HepG2 (cell line): ENCODE results near the gene AKR1A1. TPM values are rescaled to one million over a fixed set of nuclear protein-coding genes. Genes with fewer than 3 reads are reported as not detected.

Source experiments
- ARNTL ChIP-seq: sonication (generic); formaldehyde crosslinking; IDR thresholded peaks from 2 replicates; pipeline ENCODE4 v1.4.0; 2020; ENCODE audit warnings: mild to moderate bottlenecking, missing genetic modification reagents
- ATF2 ChIP-seq: sonication (generic); formaldehyde crosslinking; IDR thresholded peaks from 2 replicates; pipeline ENCODE4 v1.4.0; 2020; ENCODE audit warnings: missing genetic modification reagents
- CREB3 ChIP-seq: sonication (generic); formaldehyde crosslinking; IDR thresholded peaks from 2 replicates; pipeline ENCODE4 v1.5.0; 2020; ENCODE audit warnings: missing genetic modification reagents
- CREM ChIP-seq, 2 experiments: sonication (generic) in 1 of 2; formaldehyde crosslinking in 1 of 2; IDR thresholded peaks; 2 replicates each; pipeline versions ENCODE4 v1.4.0 to v1.6.1; 2016 to 2020; ENCODE audit warnings: antibody characterized with exemption in 1 of 2, mild to moderate bottlenecking in 1 of 2, missing genetic modification reagents in 1 of 2
- EEA1 ChIP-seq: sonication (generic); formaldehyde crosslinking; IDR thresholded peaks from 2 replicates; pipeline ENCODE4 v1.5.1; 2020; ENCODE audit warnings: mild to moderate bottlenecking, missing genetic modification reagents, borderline replicate concordance
- ETV5 ChIP-seq: IDR thresholded peaks from 2 replicates; pipeline ENCODE4 v1.6.1; 2018; ENCODE audit warnings: missing biosample characterization, missing genetic modification reagents, inconsistent platforms, borderline replicate concordance
- GPBP1L1 ChIP-seq: sonication (generic); formaldehyde crosslinking; IDR thresholded peaks from 2 replicates; pipeline ENCODE4 v1.5.0; 2020; ENCODE audit warnings: mild to moderate bottlenecking, missing genetic modification reagents
- GTF2F1 ChIP-seq: fragments of 150-350 bp; IDR thresholded peaks from 2 replicates; pipeline ENCODE4 v1.6.1; 2014; ENCODE audit warnings: low read length
- KDM5B ChIP-seq: sonication (generic); formaldehyde crosslinking; IDR thresholded peaks from 2 replicates; pipeline ENCODE4 v1.4.0; 2020; ENCODE audit warnings: missing genetic modification reagents, mild to moderate bottlenecking, borderline replicate concordance
- MYNN ChIP-seq: sonication (generic); formaldehyde crosslinking; IDR thresholded peaks from 2 replicates; pipeline ENCODE4 v1.4.0; 2020; ENCODE audit warnings: mild to moderate bottlenecking, low read depth, missing genetic modification reagents
- NKX3-1 ChIP-seq: sonication (generic); formaldehyde crosslinking; IDR thresholded peaks from 2 replicates; pipeline ENCODE4 v1.5.0; 2020; ENCODE audit warnings: missing genetic modification reagents
- NR1H2 ChIP-seq: sonication (generic); formaldehyde crosslinking; IDR thresholded peaks from 2 replicates; pipeline ENCODE4 v1.8.1; 2022; ENCODE audit warnings: low read depth, missing genetic modification reagents, borderline replicate concordance
- NR2F6 ChIP-seq, 2 experiments: IDR thresholded peaks; 2 replicates each; pipeline ENCODE4 v1.6.1; 2016; ENCODE audit warnings: antibody characterized with exemption in 1 of 2, mild to moderate bottlenecking in 1 of 2
- ONECUT2 ChIP-seq: sonication (generic); formaldehyde crosslinking; IDR thresholded peaks from 2 replicates; pipeline ENCODE4 v1.4.0; 2020; ENCODE audit warnings: missing genetic modification reagents
- PBX2 ChIP-seq: IDR thresholded peaks from 2 replicates; pipeline ENCODE4 v1.6.1; 2016; ENCODE audit warnings: control low read depth
- RARA ChIP-seq: IDR thresholded peaks from 2 replicates; pipeline ENCODE4 v1.6.1; 2016; ENCODE audit warnings: missing genetic modification reagents, missing compliant biosample characterization
- RELA ChIP-seq: sonication (generic); formaldehyde crosslinking; IDR thresholded peaks from 2 replicates; pipeline ENCODE4 v1.4.0; 2020; ENCODE audit warnings: missing genetic modification reagents
- RFX1 ChIP-seq: fragments of 450-650 bp; IDR thresholded peaks from 2 replicates; pipeline ENCODE4 v1.6.1; 2017
- TCF7 ChIP-seq: sonication (generic); IDR thresholded peaks from 2 replicates; pipeline ENCODE4 v1.6.1; 2016; ENCODE audit warnings: antibody characterized with exemption, low read depth
- ZBTB21 ChIP-seq: sonication (generic); formaldehyde crosslinking; IDR thresholded peaks from 2 replicates; pipeline ENCODE4 v1.4.0; 2020; ENCODE audit warnings: missing genetic modification reagents
- ZBTB7B ChIP-seq: sonication (generic); formaldehyde crosslinking; IDR thresholded peaks from 2 replicates; pipeline ENCODE4 v1.4.0; 2020; ENCODE audit warnings: missing genetic modification reagents
- ZC3H13 ChIP-seq: sonication (generic); formaldehyde crosslinking; IDR thresholded peaks from 2 replicates; pipeline ENCODE4 v1.8.1; 2023; ENCODE audit warnings: mild to moderate bottlenecking, missing genetic modification reagents, moderate library complexity
- ZNF33A ChIP-seq: sonication (generic); formaldehyde crosslinking; IDR thresholded peaks from 2 replicates; pipeline ENCODE4 v1.5.1; 2020; ENCODE audit warnings: missing genetic modification reagents, mild to moderate bottlenecking, moderate library complexity, borderline replicate concordance
- ZNF33B ChIP-seq: sonication (generic); formaldehyde crosslinking; IDR thresholded peaks from 2 replicates; pipeline ENCODE4 v1.5.1; 2020; ENCODE audit warnings: mild to moderate bottlenecking, missing genetic modification reagents
- ZNF441 ChIP-seq: sonication (generic); formaldehyde crosslinking; IDR thresholded peaks from 2 replicates; pipeline ENCODE4 v1.7.0; 2021; ENCODE audit warnings: missing genetic modification reagents, borderline replicate concordance
- ZNF530 ChIP-seq: sonication (generic); formaldehyde crosslinking; IDR thresholded peaks from 2 replicates; pipeline ENCODE4 v1.5.0; 2020; ENCODE audit warnings: low read depth, mild to moderate bottlenecking, missing genetic modification reagents
- ZNF672 ChIP-seq: sonication (generic); formaldehyde crosslinking; IDR thresholded peaks from 2 replicates; pipeline ENCODE4 v1.8.1; 2022; ENCODE audit warnings: missing genetic modification reagents
- ZNF674 ChIP-seq: sonication (generic); formaldehyde crosslinking; IDR thresholded peaks from 2 replicates; pipeline ENCODE4 v1.5.0; 2020; ENCODE audit warnings: low read depth, mild to moderate bottlenecking, missing genetic modification reagents
- polyA plus RNA-seq, 8 experiments: library from polyadenylated mRNA; depleted of rRNA in 3 of 8; stranded (reverse) in 7 of 8; unstranded in 1 of 8; fragments of >200 nt; fragmentation: Illumina TruSeq in 4 of 8; extraction: Trizol in 4 of 8; gene quantifications; 2 replicates each; pipeline versions ENCODE4 v1.2.1 to v1.2.3, GENCODE V29; 2011 to 2016; ENCODE audit warnings: low read depth in 4 of 8, missing spikeins in 1 of 8, mixed read lengths in 1 of 8; ENCODE audit not compliant: insufficient read depth in 1 of 8
- total RNA-seq, 5 experiments: library from RNA; depleted of rRNA; stranded (reverse); fragments of >200 nt; fragmentation: Illumina TruSeq; extraction: Trizol; gene quantifications; 2 replicates each; pipeline ENCODE4 v1.2.3, GENCODE V29; 2016; ENCODE audit warnings: low read depth in 1 of 5

Gene AKR1A1
- total and polyA plus RNA-seq, 2 of the 13 experiments (the other 11 are each of a cell fraction or from before 2014, with no cell fraction given), result 181 to 217 TPM

GRCh38 chr1:45583666-45584350 lies 33.2 kb downstream of the AKR1A1 start, which contains the start of gene NASP (continued):
- no peak for TF ChIP-seq RELA
- TF ChIP-seq KDM5B (CRISPR knock-in tag), result peak; percentile 57; the same call in 1 of the 2 replicates
- TF ChIP-seq ZNF674 (CRISPR knock-in tag), result no peak
- TF ChIP-seq NKX3-1 (CRISPR knock-in tag), result no peak
- TF ChIP-seq ZNF441, result peak; percentile 53; the same call in 1 of the 2 replicates
- no peak for TF ChIP-seq RFX1
- TF ChIP-seq EEA1 (CRISPR knock-in tag), result no peak; the same call in 1 of the 2 replicates
- no peak for TF ChIP-seq GPBP1L1 (CRISPR knock-in tag)
- no peak for TF ChIP-seq ARNTL
- 0 out of 2 replicates have a peak, but pooled peaks have one; percentile 51 for TF ChIP-seq ZNF33A (CRISPR knock-in tag)
- no peak for TF ChIP-seq ZBTB21
- TF ChIP-seq ZNF33B (CRISPR knock-in tag), result no peak
- TF ChIP-seq ZC3H13 (CRISPR knock-in tag), result peak; percentile 88
- peak; percentile 61; the same call in 1 of the 2 replicates for TF ChIP-seq CREM (IDR thresholded peaks at IDR 0.05)
- no peak for TF ChIP-seq CREM (CRISPR knock-in tag; IDR thresholded peaks at IDR 0.05)
- 0 out of 2 replicates have a peak, but pooled peaks have one; percentile 10 for TF ChIP-seq RARA
- no peak; the same call in 1 of the 2 replicates for TF ChIP-seq MYNN (CRISPR knock-in tag)
- no peak for TF ChIP-seq ATF2
- TF ChIP-seq ZBTB7B (CRISPR knock-in tag), result peak; percentile 43; the same call in 1 of the 2 replicates
- TF ChIP-seq ZNF530 (CRISPR knock-in tag), result no peak
- no peak for TF ChIP-seq ETV5
- no peak; the same call in 1 of the 2 replicates for TF ChIP-seq NR1H2 (CRISPR knock-in tag)
- TF ChIP-seq TCF7, result no peak
- TF ChIP-seq NR2F6 (IDR thresholded peaks at IDR 0.05), result no peak
- TF ChIP-seq NR2F6 (CRISPR knock-in tag; IDR thresholded peaks at IDR 0.05), result peak; percentile 5; the same call in 1 of the 2 replicates
- 0 out of 2 replicates have a peak, but pooled peaks have one; percentile 50 for TF ChIP-seq GTF2F1
- TF ChIP-seq CREB3 (CRISPR knock-in tag), result no peak
- no peak for TF ChIP-seq ONECUT2
- TF ChIP-seq ZNF672 (CRISPR knock-in tag), result 0 out of 2 replicates have a peak, but pooled peaks have one; percentile 31
- no peak for TF ChIP-seq PBX2 (CRISPR knock-in tag)
